ENCODE data around the gene EP400.

GRCh38 chr12:132094269-132094891 lies 144.6 kb downstream of the EP400 start:
- no peak for TF ChIP-seq POLR2AphosphoS5 (IDR thresholded peaks at IDR 0.05; ENCODE audit: low read depth, low read length)
- TF ChIP-seq POLR2A (IDR thresholded peaks at IDR 0.05; ENCODE audit: low read depth, low read length) = no peak
- TF ChIP-seq TAF1 (IDR thresholded peaks at IDR 0.05; ENCODE audit: borderline replicate concordance, low read depth, low read length) = no peak
